Vein endothelial cell (primary cell): ENCODE measurements around the gene NR2F2. TPM values are rescaled to one million over a fixed set of nuclear protein-coding genes. Genes with fewer than 3 reads are reported as not detected.

Source experiments
- total RNA-seq: library from RNA; depleted of rRNA; stranded (reverse); fragments of >200 nt; gene quantifications from 2 replicates; pipeline ENCODE4 v1.2.3, GENCODE V29; 2012

Gene NR2F2
- 36.9 and 39.8 TPM in 2 replicates for total RNA-seq

GRCh38 chr15:96330450-96331143 is at the start of gene NR2F2:
NR2F2 (plus strand) TSS chr15:96330700; CDS start chr15:96332106, 1,406 bp downstream.

